HG03060 (cell line): ENCODE results near the gene ECEL1.
"Not testable (repeated sequence)": the region's sequence is repeated elsewhere in the genome, so short reads cannot be mapped to it uniquely, and the experiment has no call there.

Source experiments
- ATAC-seq: cut with Tn5 transposase; IDR thresholded peaks from one replicate; pipeline ENCODE4 v1.9.1; 2021; ENCODE audit warnings: low read depth, moderate number of reproducible peaks; ENCODE audit not compliant: unreplicated experiment

Gene ECEL1

DNA sequence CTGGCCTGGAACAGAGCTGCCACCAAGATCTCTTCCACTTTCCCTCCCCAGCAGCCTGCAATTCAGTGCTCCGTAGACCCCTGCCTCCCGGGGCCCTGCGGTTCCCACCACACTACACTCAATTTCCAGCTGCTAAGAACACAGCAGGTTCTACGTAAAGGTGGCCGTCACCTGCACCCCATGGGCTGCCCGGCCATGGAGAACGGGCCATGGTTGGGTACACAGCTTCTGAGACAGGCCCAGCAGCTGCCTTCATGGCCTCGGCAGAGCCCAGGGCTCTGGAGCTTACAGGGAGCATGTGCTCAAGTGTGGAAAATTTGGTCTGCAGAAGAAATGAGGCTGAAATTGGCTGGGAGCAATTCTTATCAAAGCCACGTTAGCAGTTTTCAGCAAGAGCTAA, 54.0 kb downstream of the ECEL1 start:
- not testable (repeated sequence) for ATAC-seq

DNA sequence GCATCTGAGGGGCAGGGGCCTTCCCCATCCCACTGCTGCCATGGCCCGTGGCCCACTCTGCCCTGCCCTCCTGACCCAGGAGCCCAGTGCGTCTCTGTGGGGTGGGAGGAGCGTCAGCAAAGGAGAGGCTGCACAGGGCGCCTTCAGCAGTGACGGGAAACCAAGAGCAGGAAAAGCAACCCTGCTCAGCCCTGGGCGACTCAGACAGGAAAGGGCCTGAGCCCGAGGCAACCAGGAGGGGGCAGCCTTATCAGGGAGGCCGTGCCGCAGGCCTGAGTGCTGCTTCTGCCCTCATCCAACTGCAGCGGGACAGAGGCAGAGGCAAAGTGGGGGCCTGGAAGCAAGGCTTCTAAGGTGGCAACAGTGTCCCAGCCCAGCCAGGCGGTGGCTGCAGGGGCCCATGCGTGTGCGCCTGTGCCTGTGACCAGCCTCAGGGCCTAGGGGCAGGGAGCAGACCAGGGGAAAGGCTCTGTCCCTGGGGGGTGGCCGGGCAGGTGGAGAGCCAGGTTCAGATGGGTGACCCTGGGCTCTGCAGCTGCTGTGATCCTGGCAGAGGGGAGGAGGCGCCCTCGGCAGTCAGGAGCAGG, 54.9 kb downstream of the ECEL1 start:
- ATAC-seq: no peak

DNA sequence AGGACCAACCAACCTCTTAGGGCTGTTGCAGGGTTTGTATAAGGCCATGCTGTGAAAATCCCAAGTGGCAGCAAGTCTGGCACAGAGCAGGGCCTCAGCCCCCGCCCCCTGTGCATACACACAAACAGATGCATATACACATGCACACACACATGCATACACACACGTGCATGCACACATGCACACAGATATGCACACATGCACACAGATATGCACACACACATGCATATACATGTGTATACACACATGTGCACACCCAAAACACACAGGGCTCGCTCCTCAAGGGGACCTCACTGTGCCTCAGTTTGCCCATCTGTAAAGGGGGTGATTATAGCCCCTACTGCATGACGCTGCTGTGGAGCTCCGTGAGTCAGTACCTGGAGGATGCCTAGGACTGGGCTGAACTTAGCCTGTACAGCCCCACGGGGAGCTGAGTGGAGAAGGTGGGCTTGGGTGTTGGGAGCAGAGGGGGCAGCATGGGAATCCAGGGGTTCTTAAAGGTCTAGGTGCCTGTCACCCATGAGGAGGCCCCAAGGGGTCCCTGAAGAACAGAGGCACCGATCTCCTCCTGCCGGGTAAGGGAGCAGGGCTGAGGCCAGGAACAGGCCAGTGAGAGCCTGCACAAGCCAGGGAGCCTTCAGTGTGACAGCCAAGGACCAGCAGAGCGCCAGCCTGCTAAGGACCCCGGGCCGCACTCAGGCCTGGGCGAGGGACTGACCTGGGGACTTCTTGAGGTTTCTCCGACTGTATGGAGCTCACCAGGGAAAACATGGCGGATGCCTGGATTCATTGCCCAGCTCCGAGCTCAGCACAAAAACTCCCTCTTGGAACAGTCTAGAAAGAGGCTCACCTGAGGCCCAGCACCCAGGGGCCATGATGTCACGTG, 55.7 kb downstream of the ECEL1 start:
- no peak for ATAC-seq
